Prostate gland (tissue), 2 donors: ENCODE results near the gene GNG2.

Experiments used
- CTCF ChIP-seq, 4 experiments: fragments of 200-600 bp in 2 of 4; fragments of 450-650 bp in 2 of 4; sonication (generic) in 2 of 4; IDR thresholded peaks; 1 replicate in 3 of 4; 2 replicates in 1 of 4; pipeline ENCODE4 v1.5.1; 2016 to 2019; ENCODE audit warnings: antibody characterized with exemption in 4 of 4, mild to moderate bottlenecking in 2 of 4, moderate library complexity in 2 of 4
- POLR2A ChIP-seq: fragments of 450-650 bp; IDR thresholded peaks from one replicate; pipeline ENCODE4 v1.6.1; 2016; ENCODE audit warnings: antibody characterized with exemption, mild to moderate bottlenecking
- POLR2AphosphoS5 ChIP-seq: sonication (generic); formaldehyde crosslinking; IDR thresholded peaks from one replicate; pipeline ENCODE4 v1.6.1; 2017; ENCODE audit warnings: antibody characterized with exemption

GRCh38 chr14:51883232-51883631 lies 22.8 kb downstream of the GNG2 start:
- TF ChIP-seq CTCF (IDR thresholded peaks at IDR 0.05), result no peak
- no peak for TF ChIP-seq POLR2AphosphoS5
- no peak for TF ChIP-seq POLR2A
